SIG-M5 (cell line): Measurements from ENCODE around the gene SLC38A9.
"Not testable (repeated sequence)": the region's sequence is repeated elsewhere in the genome, so short reads cannot be mapped to it uniquely, and the experiment has no call there.

Experiments
- DNase-seq: peaks from one replicate; lab custom pipeline; 2025; lab: John Stamatoyannopoulos, UW

Gene SLC38A9

DNA sequence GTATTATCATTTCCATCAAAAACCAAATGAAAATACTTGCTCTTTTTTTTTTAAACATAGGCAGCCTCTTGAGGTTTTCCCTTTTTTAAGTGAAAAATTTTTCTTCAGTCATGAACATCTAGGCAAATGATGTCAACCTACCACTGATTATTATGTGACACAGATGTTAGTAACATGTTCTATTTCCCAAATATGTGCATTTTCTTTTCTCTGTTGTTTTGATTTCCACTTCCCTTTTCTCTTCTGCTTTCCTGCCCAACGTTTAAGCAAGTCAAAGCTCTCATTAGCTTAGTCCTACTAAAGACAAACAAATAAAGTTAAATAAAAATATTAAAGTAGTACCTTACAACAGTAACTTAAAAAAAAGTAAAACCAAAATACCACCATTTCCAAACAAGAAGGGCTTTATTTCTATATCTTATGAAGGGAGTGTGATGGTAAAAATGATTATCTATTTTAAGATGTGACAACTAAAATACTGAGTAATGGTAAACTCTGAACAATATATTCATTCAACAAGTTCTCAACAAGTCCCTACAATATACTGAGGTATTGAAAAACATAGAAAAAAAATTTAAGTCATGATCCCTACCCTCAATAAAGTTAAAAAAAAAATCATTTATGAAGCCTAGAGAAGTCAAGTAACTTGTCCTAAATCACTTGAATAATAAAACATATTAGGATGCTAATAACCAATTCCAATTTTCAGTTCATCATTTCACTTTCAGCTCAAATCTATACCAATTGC lies 9.4 kb downstream of the SLC38A9 start:
- no peak for DNase-seq

DNA sequence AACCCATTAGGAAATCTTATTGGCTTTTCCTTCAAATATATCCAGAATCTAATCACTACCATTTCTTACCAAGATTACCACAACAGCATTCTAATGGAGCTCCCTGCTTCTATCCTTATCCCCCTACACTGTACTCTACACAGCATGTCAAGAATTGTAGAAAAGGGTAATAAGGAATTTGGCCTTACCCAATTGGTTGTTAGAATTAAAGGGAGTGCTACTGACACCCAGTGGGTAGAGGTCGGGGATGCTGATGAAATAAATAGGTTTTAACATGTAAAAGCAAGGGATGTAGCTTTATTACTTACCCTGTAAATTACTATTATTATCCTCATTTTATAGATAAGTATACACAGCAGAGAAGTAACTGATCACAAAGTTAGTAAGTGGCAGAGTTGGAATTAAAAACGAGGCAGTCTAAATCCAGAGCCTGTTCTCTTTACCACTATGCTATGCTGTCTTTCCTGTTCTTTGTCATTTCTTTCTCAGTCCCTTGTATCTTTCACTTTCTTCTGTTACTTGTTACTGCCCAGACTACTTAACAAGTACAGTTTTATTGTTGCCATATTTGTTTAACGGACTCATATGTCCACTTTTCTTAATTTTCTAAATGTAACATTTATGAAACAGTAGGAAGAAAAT lies 10.5 kb downstream of the SLC38A9 start:
- DNase-seq: no peak

DNA sequence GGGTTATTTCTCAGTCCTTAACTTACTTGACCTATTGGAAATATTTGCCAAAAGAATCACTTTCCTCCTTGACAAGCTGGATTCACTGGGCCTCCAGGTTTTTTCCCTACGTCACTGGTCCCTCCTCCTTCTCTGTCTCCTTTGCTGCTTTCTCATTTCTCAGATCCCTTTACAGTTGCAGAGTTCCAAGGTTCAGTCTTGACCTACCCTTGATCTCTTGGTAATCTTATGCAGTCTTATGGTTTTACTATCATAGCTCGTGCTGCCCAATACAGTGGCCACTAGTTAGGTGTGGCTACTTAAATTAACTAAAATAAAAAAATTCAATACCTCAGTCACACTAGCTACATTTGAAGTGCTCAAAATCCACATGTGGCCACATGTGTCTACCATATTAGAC lies 11.4 kb downstream of the SLC38A9 start:
- DNase-seq: no peak

DNA sequence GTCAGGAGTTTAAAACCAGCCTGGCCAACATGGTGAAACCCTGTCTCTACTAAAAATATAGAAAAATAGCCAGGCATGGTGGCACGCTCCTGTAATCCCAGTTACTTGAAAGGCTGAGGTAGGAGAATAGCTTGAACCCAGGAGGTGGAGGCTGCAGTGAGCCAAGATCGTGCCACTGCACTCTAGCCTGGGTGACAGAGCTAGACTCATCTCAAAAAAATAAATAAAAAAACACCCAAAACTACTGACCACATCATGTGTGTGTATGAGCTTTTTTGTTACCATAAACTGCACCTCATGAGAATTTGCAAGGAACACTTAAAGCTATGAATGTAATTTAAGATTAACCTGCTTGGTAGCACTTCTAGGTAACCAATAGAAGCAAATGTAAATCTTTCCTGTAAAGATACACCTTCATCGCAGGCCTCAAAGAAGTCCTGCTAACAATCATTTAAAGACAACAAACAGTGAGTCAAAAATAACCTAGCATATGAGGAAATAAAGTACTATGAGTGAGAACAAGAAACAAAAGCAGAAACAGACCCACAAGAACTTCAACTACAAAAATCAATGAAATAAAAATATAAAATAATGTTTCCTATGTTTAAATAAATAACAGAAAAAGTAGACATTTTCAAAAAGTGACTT lies 13.0 kb downstream of the SLC38A9 start:
- no peak for DNase-seq

DNA sequence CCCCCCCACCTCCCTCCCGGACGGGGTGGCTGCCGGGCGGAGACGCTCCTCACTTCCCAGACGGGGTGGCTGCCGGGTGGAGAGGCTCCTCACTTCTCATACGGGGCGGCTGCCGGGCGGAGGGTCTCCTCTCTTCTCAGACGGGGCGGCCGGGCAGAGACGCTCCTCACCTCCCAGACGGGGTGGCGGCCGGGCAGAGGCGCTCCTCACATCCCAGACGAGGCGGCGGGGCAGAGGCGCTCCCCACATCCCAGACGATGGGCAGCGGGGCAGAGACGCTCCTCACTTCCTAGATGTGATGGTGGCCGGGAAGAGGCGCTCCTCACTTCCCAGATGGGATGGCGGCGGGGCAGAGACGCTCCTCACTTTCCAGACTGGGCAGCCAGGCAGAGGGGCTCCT lies 15.4 kb downstream of the SLC38A9 start:
- DNase-seq: not testable (repeated sequence)

DNA sequence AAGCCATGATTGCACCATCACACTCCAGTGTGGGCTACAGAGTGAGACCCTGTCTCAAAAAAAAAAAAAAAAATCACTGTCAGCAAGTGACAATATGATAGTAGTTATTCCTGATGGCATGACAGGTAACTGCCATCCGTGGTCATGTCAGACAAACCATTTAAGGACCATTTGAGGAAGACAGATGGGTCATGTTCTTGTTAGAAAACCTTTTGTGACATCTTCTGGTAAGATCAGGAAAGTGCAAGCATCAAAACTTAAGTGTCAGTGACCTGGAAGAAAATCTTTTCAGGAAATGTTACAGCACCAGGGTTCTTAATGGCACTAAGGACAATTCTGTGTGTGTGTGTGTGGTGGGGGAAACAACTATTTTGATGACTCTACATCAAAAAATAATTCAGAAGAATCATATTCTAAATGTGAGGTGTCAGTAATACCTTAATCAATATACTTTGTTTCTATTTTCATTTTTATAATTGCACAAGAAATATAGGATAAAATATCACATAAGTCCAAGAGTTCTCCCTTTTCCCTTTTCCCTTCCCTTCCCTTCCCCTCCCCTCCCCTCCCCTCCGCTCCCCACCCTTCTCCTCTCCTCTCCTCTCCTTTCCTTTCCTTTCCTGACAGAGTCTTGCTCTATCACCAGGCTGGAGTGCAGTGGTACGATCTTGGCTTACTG lies 17.8 kb downstream of the SLC38A9 start:
- DNase-seq: no peak

DNA sequence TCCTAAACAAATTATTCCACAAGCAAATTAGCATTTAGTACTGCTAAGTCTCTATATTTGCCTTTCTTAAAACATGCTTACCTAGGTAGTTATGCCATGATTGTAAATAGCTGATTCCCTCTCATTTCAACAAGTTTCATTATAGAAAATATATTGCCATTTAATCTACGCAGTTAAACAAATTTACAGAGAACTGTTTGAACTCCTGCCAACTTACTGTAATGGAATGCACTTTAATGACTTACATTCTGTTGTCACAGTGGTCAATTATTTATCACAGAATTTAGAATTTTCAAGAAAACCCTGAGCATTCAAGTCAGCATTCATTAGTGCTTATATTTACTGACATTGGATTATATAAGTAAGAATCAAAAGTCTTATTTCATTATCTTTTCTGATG lies 19.6 kb downstream of the SLC38A9 start:
- DNase-seq: no peak

DNA sequence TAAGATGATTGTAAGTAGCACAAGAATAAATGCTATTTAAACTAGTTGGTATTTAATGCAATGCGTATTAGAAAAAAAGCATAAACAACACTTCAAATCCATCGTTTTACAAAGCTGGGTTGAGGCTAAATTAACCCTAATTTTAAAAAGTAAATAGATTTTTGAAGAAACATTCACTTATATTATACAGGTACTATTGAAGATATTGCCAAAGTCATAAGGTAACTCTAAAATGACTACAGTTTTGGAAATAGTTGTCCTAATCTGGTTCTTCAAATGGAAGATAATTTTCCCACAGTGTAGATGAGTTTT lies 20.1 kb downstream of the SLC38A9 start:
- DNase-seq: no peak

DNA sequence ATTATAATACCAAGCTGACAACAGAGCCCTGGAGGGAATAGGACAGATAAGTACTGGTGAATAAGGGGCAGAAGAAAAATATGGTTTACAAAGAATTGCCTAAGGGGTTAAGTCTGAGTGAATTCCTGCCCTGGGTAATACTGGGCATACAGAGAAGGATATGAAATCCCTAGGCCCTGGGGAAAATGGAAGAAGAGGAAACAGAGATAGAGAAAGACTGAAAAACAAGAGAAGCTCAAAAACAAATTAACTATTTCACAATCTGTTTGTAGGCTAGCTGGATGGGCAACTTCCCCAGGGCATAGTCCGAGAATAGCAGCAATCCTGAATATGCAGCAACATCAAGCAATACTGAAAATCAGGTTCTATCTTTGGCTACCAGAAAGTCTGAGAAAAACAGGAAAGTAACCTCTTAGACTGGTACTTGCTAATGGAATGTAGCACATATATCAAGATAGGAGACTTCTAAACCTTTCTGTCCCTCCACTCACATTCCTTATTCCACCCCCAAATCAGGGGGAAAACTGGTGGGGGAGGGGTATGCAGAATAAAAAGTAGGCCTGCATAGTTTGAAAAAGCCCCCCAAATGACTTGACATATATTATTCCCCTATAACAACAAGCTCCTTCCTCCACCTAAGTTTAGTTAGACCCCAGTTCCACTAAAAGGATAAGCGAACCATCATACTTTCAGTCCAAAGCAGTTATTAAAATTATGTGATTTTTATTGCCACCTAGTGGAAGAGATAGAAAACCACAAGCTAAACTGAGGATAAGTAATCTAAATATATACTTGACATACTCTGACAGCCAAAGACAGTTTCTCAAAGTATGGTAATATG lies 20.6 kb downstream of the SLC38A9 start:
- no peak for DNase-seq

DNA sequence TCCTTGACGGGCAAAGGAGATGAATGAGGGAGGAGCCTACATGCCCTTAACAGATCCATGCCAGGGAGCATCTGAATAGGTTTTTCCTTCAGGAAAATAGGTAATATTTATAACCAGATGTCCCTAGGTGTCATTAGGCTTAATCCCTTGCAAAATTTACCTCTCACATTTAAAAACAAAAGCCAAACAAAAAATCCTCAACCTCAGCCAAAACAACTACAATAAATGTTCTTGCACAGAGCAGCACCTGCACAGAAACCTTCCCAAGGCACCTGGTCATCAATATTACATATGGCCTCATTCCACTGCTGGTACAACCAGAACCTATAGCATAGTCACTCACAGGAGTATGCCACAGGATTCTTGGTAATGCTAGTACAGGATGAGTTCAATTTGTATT lies 30.1 kb downstream of the SLC38A9 start:
- DNase-seq: no peak

DNA sequence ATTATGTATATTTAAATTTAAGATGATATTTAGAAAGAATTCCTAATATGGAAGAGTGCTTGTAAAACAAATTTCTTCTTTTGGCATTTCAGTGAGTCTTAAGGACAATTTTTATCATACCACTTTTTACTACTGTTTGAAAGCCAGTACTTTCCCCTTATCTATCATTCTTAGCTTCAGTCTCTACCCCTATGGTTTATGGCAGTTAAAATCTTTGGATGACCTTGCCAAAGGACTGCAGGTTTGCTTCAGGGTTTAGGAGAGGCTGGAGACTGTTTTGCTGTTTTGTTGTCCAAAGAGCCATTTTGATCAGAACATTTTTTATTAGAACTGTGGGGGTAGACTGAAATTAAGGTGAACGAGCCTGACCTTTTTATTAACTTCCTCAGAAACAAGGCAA lies 30.8 kb downstream of the SLC38A9 start:
- no peak for DNase-seq

DNA sequence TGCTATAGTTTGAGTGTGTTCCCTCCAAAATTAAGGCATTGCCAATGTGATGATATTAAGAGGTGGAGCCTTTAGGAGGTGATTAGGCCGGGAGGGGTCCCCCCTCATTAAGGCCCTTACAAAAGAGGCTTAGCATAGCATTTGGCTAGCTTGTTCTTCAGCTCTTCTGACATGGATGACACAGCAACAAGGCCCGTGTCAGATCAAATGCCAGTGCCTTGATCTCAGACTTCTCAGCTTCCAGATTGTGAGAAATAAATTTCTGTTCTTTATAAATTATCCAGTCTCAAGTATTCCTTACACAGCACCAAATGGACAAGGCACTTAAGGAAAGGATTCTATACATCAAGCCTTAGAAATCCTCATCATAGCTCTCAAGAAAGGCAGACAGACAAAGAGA lies 31.8 kb downstream of the SLC38A9 start:
- DNase-seq: no peak

DNA sequence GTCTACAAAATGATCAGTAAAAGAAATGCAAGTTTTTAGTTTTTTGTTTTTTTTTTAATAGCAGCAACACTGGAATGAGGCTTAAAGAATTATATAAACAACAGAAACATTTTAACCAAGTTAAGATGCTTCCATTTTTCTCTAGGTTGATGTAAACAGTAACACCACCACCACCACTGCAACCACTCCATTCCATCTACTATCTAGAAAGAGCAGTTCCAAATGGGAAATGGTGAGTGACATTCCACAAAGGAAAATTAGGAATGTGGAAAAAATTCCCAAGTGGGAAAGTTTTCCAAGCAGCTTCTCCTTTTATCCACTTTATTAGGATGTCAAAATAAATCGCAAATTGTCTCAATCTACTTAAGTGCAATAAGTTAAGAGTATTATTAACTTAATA lies 32.6 kb downstream of the SLC38A9 start:
- DNase-seq: no peak

DNA sequence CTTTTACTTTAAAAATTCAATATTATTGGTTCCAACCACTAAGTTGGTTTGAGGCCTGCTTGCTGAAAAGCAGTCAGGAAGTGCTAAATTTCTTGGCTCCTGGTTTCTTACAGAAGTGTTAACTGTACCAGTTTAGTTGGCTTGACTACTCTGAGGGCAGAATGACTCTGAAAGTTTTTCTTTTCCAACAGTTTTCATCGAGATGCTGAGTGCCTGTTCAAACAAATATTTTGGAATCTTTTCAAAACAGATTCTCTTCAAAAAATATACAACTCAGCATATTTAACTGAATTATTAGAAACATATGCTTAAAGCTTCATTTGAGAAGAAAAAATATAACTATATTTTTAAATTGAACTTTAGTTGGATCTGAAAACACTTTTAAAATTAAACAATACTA lies 37.0 kb downstream of the SLC38A9 start:
- no peak for DNase-seq

DNA sequence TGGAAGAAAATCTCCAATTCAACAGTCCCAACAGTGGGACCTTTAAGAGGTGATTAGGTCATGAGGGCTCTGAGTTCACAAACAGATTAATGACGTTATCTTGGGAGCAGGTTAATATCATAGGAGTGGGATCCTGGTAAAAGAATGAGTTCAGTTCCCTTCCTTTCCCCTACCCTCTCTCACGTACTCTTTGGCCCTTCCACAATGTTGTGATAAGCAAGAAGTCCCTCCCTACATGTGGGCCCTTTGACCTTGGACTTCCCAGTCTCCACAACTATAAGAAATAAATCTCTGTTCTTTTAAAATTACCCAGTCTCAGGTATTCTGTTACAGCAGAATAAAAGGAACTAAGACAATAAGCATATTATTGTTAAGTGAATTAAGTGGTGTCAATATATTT lies 37.8 kb downstream of the SLC38A9 start:
- DNase-seq: no peak

DNA sequence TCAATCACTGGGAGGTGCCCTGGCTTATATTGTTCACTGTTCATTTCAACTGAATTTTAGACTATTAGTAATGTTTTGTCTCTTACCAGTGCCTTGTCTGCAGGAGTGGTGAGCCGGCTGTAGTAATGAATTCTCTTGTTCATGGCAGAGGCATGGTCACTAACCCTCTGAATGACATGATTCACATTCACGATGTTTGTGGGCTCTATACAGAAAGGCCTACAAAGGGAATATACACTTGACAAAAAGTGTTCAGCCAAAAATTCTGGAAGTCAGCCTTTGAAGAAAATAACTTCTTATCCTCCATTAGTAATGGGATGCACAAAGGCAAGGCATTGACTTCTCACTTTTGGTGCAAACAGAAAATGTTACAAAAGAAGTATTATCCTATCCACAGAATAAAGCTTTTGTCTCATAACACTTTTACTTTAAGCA lies 39.6 kb downstream of the SLC38A9 start:
- no peak for DNase-seq

DNA sequence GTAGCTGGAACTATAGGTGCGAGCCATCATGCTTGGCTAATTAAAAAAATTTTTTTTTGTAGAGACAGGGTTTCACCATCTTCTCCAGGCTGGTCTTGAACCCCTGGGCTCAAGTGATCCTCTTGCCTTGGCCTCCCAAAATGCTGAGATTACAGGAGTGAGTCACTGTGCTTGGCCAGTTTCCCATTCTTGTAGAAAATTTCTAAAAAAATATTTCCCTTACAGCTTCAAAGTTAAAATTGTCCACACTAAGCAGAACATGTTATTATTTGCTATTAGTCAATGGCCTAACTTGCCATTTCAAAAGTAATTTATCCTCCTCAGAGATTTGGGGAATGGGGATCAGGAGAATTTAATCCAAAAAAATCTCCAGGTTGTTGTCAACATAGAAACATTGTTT lies 40.1 kb downstream of the SLC38A9 start:
- no peak for DNase-seq

DNA sequence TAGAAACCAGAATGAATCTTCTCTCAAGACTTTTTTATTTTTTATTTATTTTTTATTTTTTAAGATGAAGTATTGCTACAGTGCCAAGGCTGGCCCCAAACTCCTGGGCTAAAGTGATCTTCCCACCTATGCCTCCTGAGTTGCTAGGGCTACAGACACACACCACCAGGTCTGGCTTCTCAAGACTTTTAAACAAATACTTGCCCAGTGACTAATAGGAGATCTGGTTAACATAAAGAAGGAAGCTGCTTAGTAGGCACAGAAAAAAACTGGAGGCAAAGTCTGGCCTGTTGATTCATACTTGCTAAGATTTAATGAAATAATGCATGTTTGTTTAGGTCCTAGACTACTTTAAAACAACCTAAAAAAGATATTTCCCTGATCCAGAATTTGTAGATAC lies 43.8 kb downstream of the SLC38A9 start:
- DNase-seq: no peak

DNA sequence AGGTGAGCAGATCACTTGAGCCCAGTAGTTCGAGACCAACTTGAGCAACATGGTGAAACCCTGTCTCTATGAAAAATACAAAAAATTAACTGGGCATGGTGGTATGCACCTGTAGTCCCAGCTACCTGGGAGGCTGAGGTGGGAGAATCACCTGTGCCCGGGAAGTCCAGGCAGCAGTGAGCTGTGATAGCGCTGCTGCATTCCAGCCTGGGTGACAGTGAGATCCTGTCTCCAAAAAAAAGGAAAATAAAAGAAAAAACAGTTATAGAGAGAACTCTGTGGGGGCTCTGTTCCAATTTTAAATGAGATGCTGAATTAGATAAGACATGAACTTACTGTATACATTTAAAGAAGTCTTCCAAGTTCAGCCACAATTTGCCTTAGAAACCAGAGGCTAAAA lies 44.2 kb downstream of the SLC38A9 start:
- DNase-seq: no peak

DNA sequence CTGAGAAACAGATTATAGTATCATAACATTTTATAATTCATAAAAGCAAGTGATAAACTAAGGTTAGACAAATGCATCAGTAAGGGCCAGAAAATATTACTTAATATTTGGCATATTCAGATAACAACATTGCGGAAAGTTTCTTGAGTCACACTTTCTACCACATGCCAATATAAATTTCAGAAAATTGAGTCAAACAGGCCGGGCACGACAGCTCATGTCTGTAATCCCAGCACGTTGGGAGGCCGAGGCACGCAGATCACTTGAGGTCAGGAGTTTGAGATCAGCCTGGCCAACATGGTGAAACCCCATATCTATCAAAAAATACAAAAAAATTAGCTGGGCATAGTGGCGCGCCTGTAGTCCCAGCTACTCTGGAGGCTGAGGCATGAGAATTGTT lies 47.1 kb downstream of the SLC38A9 start:
- DNase-seq: no peak

DNA sequence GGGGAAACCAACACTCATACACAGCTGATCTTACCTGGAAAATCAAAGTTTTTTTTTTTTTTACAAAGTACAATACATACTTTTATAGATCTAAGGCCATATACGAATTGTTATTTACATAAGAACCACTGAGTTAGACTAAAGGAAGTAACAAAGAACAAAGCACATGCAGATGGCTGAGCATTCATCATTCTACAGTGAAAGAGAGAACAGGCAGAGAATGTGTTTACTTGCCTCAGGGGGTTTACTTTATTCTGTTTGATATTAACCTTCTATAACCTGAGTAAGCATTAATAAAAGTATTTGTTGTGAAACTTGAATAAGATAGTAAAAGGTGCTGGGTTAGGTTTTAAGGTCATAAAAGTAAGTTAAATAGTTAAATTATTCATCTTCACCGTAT lies 54.7 kb downstream of the SLC38A9 start:
- DNase-seq: no peak

DNA sequence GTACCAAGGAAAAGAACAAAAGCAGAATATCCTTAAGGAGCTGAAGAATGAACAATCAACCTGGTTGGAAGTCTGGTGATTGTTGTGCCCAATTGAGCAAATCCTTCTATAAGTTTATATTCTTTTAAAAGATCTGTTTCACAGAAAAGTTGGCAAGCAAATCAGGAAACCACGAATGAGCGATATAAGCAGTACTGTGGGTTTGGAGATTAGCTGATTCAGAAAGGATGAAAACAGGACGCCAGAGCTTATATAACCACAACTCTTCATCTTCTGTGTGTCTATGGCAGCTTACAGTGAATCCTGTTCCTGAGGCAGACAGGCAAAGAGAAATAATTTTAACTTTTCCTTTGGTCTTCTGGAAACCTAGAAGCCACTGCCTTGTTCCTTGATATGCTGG lies 61.7 kb downstream of the SLC38A9 start:
- DNase-seq: no peak
